Measurements from ENCODE around the gene DDIT4L. TPM values are rescaled to one million over a fixed set of nuclear protein-coding genes. Genes with fewer than 3 reads are reported as not detected.

DDIT4L gene
- total and polyA plus RNA-seq, 8 donors, result 0.52 to 1.5 (median 1.1) TPM

DNA sequence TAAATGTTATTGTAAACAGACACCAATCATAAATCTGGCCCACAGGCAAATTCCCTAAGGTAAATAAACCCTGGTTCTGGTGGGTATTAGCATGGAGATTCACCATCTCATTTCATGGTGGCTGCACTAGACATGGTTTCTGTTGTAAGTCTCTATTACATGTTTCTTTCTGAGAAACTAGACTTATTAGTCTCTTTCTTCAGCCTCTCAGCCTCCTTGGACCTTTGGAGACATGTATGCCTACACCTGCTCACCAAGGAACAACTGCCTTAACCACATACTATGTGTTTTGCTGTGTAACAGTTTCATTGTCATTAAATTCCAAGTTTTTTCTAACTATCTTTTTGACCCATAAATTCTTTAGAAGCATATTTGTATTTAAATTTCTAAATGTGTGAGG is 13.1 kb downstream of the DDIT4L start:
- Histone ChIP-seq H3K36me3 (no peaks in the 10 kb centered on the region), H3K4me3 (no peak overlapping the region), H3K9me3 (peaks cover 0 to 3% of the 10 kb centered on the region in 2 donors), H3K27ac (no peak overlapping the region), H3K4me1 (no peaks in the 10 kb centered on the region), H3K27me3 (no peaks in the 10 kb centered on the region)
- no peak for DNase-seq
- no peak for ATAC-seq
- intact Hi-C loops (cut with DNase I), result no loop called here
- TF ChIP-seq, protein P1, sequence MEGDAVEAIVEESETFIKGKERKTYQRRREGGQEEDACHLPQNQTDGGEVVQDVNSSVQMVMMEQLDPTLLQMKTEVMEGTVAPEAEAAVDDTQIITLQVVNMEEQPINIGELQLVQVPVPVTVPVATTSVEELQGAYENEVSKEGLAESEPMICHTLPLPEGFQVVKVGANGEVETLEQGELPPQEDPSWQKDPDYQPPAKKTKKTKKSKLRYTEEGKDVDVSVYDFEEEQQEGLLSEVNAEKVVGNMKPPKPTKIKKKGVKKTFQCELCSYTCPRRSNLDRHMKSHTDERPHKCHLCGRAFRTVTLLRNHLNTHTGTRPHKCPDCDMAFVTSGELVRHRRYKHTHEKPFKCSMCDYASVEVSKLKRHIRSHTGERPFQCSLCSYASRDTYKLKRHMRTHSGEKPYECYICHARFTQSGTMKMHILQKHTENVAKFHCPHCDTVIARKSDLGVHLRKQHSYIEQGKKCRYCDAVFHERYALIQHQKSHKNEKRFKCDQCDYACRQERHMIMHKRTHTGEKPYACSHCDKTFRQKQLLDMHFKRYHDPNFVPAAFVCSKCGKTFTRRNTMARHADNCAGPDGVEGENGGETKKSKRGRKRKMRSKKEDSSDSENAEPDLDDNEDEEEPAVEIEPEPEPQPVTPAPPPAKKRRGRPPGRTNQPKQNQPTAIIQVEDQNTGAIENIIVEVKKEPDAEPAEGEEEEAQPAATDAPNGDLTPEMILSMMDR (IDR thresholded peaks at IDR 0.05), result no peak

DNA sequence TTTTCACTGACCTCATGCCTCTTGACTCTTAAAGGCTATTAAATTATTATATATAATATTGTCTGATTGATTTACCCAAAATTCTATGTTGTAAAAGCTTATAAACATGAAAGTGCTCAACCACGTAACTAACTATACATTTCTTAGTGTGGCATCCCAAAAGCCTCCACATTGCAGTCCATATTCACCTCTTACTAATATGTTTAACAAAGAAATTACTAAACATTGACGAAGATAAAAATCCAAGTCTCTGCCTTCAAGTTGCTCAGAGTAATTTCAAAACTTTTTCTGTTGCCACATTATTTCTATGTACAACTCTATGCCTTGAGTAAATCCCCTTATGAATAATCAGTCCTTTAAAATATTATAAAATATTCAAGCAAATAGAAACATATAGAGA is 14.4 kb downstream of the DDIT4L start:
- no peaks in the 10 kb centered on the region for H3K36me3 ChIP-seq
- no peak overlapping the region for H3K4me3 ChIP-seq
- no peaks in the 10 kb centered on the region for H3K27me3 ChIP-seq
- intact Hi-C loops (cut with DNase I), result no loop called here
- no peak overlapping the region for H3K27ac ChIP-seq
- ATAC-seq (no peak), DNase-seq (no peak)
- TF ChIP-seq, protein P1 (IDR thresholded peaks at IDR 0.05), result no peak
- H3K4me1 ChIP-seq, result no peaks in the 10 kb centered on the region
- peaks cover 0 to 3% of the 10 kb centered on the region in 2 donors for H3K9me3 ChIP-seq

DNA sequence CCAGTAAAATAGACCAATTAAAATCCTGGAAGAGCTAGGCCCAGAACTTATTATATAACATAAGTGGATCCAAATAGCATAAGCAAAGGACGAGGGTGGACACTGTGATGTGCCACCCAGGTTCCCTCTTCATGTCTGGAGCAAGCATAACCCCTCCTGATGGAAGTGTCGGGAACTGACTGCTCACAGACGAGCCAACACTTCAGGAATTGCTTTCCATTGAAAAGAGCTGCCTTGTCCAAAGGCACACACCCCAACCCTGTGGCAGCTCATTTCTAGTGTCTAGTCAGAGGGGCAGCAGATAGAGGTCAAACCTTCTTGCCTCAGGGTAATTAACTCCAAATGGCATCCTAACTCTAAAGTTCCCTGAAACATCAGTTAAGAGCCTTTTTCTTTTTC is 15.3 kb downstream of the DDIT4L start:
- Histone ChIP-seq H3K27me3 (no peaks in the 10 kb centered on the region), H3K36me3 (no peaks in the 10 kb centered on the region), H3K27ac (no peak overlapping the region), H3K4me1 (no peaks in the 10 kb centered on the region), H3K4me3 (no peak overlapping the region), H3K9me3 (peaks cover 0 to 3% of the 10 kb centered on the region in 2 donors)
- intact Hi-C loops (cut with DNase I), result no loop called here
- TF ChIP-seq, protein P1 (IDR thresholded peaks at IDR 0.05), result no peak
- ATAC-seq (no peak), DNase-seq (no peak)

DNA sequence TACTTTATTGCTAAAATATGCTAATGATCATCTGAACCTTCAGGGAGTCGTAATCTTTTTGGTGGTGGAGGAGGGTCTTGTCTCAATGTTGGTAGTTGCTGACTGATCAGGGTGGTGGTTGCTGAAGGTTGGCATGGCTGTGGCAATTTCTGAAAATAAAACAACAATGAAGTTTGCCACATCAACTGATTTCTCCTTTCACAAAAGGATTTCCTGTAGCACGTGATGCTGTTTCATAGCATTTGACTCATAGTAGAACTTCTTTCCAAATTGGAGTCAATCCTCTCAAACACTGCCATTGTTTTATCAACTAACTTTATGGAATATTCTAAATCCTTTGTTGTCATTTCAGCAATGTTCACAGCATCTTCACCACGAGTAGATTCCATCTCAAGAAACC is 19.3 kb downstream of the DDIT4L start:
- intact Hi-C loops (cut with DNase I), result no loop called here
- H3K4me3 ChIP-seq, result no peak overlapping the region
- no peaks in the 10 kb centered on the region for H3K36me3 ChIP-seq
- no peaks in the 10 kb centered on the region for H3K4me1 ChIP-seq
- peaks cover 0 to 3% of the 10 kb centered on the region in 2 donors for H3K9me3 ChIP-seq
- H3K27ac ChIP-seq, result no peak overlapping the region
- DNase-seq (no peak), ATAC-seq (no peak)
- no peaks in the 10 kb centered on the region for H3K27me3 ChIP-seq
- TF ChIP-seq, protein P1 (IDR thresholded peaks at IDR 0.05), result no peak

DNA sequence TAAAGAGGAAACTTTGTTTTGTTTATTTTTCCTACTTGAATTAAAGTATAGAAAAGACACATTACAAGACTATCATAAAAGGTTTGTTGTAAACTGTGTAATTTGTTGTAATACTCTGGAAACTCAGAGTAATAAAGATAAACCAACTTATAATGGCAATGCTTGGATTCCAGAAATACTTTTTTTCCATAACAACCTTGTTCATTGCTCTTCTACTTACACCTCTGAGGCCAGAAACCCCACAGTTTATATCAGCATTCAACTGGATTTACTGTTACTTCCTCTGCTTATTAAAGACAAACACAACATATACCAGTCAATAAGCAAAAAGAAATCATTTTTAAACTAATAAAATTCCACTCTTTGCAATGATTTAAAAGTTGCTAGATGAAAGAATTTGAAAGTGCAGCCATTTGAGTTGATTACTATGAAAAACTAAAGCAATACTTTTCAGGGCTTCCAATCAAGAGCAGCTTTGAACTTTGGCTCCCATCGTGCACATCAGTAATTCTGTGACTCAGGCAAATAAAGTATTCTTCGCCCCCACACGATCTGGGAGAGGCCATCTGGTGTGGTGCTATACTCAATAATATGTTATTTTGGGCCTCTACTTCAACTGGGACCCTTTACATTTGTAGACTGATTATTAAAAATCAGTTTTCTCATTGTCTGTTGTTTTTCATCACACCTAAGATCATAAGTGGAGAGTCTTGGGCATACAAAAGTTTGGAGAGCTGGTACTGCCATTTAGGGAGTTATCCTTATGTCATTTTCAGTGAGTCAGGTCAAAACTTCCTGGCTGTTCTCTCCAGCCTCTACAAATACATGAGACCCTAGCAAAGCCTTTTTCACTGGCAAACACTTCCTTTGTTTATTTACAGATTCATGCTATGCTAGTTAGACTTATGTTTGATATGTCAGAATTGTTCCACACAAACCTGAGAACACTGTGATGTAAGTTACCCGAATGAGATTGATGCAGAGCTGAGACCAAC is 20.5 kb downstream of the DDIT4L start:
- Histone ChIP-seq H3K4me1 (no peaks in the 10 kb centered on the region), H3K9me3 (peaks cover 0 to 3% of the 10 kb centered on the region in 2 donors), H3K4me3 (no peak overlapping the region), H3K36me3 (no peaks in the 10 kb centered on the region), H3K27me3 (no peaks in the 10 kb centered on the region), H3K27ac (no peak overlapping the region)
- ATAC-seq, result no peak
- TF ChIP-seq, protein P1 (IDR thresholded peaks at IDR 0.05), result no peak
- intact Hi-C loops (cut with DNase I), result no loop called here
- no peak for DNase-seq

Data from left lung (tissue), 10 donors.